Activated CD4-positive, CD25-positive, alpha-beta regulatory T cell treated with anti-CD3 and anti-CD28 coated beads, Interleukin-2, amount 50 U/mL, for 24 hours (primary cell): Measurements from ENCODE around the gene FYCO1.
"Not testable (repeated sequence)": the region's sequence is repeated elsewhere in the genome, so short reads cannot be mapped to it uniquely, and the experiment has no call there.

Experiments used
- ATAC-seq, 2 donors: fragments of 150-1000 bp; cut with Tn5 transposase; one replicate each; pipeline ENCODE4 v1.10.0; 2021; ENCODE audit warnings: mild to moderate bottlenecking in 1 of 2, moderate library complexity in 1 of 2

The FYCO1 gene

DNA sequence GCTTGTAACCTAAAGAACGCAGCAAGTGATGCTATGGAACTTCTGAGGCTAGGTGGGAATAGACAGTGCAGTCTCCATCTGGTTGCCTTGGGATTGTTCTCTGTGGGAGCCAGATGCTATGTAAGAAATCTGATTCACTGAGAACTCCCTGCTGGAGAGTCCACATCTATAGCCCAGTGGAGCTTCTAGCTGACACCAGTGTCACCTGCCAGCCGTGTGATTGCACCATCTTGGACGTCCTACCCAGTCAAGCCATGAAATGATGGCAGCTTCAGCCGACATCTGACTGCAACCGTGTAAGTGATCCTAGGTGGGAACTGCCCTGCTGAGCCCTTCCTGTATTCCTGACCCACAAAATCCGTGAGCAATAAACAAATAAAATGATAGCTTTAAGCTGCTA lies 12.4 kb upstream of the FYCO1 start:
- no peak for ATAC-seq

- no peak for ATAC-seq
Measured at GRCh38 chr3:46007280-46007679, 11.7 kb upstream of the FYCO1 start.

GRCh38 chr3:46006238-46007032 lies 10.8 kb upstream of the FYCO1 start:
- no peak for ATAC-seq

- ATAC-seq, result not testable (repeated sequence)
Measured at GRCh38 chr3:46003706-46004105, 8.1 kb upstream of the FYCO1 start.

- no peak for ATAC-seq
Measured at GRCh38 chr3:46001178-46001577, 5.6 kb upstream of the FYCO1 start.

GRCh38 chr3:45997942-45998341 lies 2.3 kb upstream of the FYCO1 start:
- no peak for ATAC-seq

DNA sequence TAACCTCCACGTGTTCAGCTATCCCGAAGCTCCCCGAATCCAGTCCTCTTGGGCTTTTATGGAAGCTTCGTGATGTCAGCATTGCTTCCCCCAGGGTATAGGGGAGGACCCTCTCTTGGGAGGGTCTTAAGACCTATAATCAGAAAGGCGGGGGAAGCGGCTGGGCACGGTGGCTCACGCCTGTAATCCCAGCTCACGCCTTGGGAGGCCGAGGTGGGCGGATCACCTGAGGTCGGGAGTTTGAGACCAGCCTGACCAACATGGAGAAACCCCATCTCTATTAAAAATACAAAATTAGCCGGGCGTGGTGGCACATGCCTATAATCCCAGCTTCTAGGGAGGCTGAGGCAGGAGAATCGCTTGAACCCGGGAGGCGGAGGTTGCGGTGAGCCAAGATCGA lies 1.9 kb upstream of the FYCO1 start:
- ATAC-seq, result not testable (repeated sequence)

DNA sequence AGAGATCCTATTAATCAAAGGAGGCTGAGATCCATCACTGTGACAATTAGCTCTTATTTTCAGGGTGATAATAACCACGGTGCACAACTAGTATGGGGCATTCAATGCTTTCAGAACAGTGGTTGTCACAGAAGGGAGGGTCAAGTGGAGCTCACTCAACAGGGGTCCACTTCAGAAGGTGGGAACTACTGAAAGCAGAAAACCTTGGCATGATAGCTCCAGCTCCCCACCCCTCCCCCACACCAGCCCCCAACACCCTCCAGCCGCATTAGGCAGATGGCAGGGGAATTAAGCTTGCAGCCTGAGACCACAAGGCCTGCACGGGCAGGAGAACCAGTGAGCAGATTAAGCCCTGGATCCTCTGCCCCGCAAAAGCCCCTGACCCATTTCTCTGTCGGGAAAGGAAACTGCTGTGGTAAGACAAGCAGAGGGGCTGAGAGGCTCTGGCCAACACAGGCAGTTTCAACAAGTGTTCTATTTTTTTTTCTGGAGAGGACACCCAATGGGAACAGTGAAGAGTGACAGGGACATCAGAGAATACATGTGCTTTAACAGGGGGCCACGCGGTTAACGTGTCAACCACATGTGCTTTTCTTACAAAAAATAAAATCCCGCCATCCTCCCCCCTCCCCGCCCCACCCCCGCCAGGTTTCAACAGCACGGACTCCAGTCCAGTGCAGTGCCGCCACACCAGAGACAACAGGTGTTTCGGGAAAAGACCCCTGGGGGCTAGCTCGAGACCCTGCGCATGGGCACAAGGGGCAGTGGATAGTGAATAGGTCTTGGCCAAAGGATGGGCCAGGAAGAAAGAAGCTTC lies 997 bp downstream of the FYCO1 start:
- ATAC-seq, result peak; percentile 25 to 34

- ATAC-seq, result peak; percentile 14 to 22
Measured at GRCh38 chr3:45993421-45994027, 2.1 kb downstream of the FYCO1 start.

- no peak for ATAC-seq
Measured at GRCh38 chr3:45992821-45993221, 2.8 kb downstream of the FYCO1 start.

DNA sequence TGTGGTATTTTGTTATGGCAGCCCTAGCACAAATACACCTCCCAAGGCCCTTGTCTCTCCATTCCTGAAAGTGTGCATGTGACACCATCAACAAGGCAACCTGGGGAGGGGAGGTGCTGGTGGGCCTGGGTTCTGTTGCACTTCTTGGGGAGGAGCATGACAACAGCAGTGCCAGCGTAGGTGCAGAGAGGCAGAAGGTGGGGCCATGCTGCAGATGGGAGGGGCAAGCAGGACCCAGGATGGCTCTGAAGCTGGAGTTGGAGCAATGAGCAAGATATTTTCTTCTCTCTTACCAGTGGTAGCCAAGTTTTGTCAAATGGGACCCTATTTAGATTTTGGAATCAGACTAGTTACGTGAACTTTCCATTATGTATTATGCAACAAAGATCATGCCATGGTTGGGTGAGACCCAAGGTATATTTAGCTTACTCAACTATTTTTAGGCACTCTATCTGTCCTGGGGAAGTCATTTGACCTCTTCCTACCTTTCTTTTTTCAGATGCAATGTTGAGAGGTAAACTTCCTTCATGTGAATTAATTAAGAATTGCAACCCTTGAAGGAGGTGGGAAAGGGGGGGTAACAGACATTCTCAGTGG lies 3.4 kb downstream of the FYCO1 start:
- no peak for ATAC-seq

GRCh38 chr3:45991341-45991740 lies 4.3 kb downstream of the FYCO1 start:
- no peak for ATAC-seq

- no peak for ATAC-seq
Measured at GRCh38 chr3:45990181-45990580, 5.4 kb downstream of the FYCO1 start.

DNA sequence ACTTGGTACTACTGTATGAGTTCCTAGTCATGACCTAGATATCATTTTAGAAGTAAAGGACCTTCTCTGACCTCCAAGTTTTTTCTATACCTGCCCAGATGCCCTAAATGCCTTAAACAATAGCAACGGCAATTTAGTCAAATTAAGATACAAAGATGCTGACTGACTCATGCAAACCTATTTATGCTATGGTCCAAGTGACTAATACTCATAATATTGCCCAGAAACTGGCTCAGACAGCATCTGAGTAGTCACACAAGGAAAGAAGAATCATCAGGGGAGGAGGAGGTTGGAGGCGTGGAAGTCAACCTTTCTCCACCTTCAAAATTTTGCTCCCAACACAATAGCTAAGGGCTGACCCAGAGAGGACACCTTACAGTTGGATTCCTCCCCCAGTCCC lies 6.8 kb downstream of the FYCO1 start:
- peak; percentile 78 to 85 for ATAC-seq

DNA sequence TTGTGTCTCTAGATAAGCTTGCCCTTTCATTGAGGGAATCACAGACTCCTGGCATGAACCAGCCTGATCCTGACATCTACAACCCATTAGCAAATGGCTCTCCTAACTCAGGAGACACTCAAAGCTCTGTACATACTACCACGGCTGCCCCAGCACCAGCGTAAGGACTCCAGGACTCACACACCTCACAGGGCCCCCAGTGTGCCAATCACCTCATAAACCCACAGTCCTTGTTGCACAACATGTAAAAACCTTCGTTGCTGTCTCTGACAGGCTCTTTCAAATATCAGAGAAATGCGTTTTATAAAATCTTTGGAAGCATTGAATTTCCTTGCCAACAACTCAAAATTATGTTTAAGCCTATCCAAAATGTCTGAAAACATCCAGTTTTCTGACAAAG lies 7.3 kb downstream of the FYCO1 start:
- no peak for ATAC-seq

GRCh38 chr3:45987368-45988291 lies 8.0 kb downstream of the FYCO1 start:
- ATAC-seq, result no peak

GRCh38 chr3:45986303-45986982 lies 9.2 kb downstream of the FYCO1 start:
- ATAC-seq, result no peak

DNA sequence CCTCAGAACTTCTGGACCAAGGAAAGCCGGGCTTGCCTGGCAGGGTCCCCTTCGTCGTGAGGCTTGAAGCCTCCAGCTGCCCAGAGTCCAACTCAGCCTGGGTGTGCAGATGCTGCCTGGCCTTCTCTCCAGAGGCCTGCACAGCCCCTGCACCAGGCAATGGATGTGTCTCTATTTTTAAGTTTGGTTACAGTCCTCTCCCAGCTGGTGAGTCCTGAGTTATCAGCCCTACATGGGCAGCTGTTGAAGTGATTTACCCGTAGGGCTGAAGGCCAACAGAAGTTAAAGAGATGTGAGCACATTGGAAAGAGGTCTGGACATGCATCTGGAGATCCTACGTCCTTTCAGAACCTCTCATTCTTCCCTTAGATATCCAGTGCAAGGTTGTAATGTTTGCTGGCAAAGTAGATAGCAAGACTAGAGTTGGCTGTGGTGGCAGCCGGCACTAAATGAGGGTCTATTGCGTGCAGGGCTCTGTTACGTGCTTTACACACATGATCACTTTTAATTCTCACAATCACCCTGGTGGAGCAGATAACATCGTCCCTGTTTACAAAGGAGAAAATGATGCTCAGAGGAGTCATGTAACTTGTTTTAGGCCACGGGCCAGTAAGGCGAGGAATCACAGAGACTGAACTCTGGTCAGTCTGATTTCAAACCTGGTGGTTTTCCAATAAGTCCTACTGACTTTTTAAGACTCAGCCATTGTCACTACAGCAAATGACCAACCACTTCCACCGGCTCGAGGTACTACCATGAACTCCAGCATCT lies 9.9 kb downstream of the FYCO1 start:
- no peak for ATAC-seq

GRCh38 chr3:45984331-45985312 lies 11.0 kb downstream of the FYCO1 start:
- ATAC-seq, result no peak
